NCI-H748 (cell line): ENCODE data around the gene ADAMTS17.

Experiments used
- DNase-seq: peaks from one replicate; lab custom pipeline; 2025; ENCODE audit not compliant: unreplicated experiment; lab: John Stamatoyannopoulos, UW

Gene ADAMTS17

GRCh38 chr15:100175406-100176114 lies 166.2 kb downstream of the ADAMTS17 start:
- DNase-seq: no peak

GRCh38 chr15:100174904-100175275 lies 166.9 kb downstream of the ADAMTS17 start:
- no peak for DNase-seq

GRCh38 chr15:100174159-100174903 lies 167.4 kb downstream of the ADAMTS17 start:
- no peak for DNase-seq

GRCh38 chr15:100172356-100173024 lies 169.3 kb downstream of the ADAMTS17 start:
- DNase-seq: no peak

- no peak for DNase-seq
Observed at GRCh38 chr15:100171411-100171810, 170.4 kb downstream of the ADAMTS17 start.

- no peak for DNase-seq
Observed at GRCh38 chr15:100170291-100171210, 171.2 kb downstream of the ADAMTS17 start.

- no peak for DNase-seq
Observed at GRCh38 chr15:100169615-100170290, 172.0 kb downstream of the ADAMTS17 start.

- DNase-seq: no peak
Observed at GRCh38 chr15:100168787-100169186, 173.0 kb downstream of the ADAMTS17 start.

GRCh38 chr15:100167884-100168375 lies 173.8 kb downstream of the ADAMTS17 start:
- no peak for DNase-seq

- DNase-seq: no peak
Observed at GRCh38 chr15:100166313-100166712, 175.5 kb downstream of the ADAMTS17 start.

GRCh38 chr15:100163961-100164360 lies 177.8 kb downstream of the ADAMTS17 start:
- DNase-seq: no peak

GRCh38 chr15:100160953-100161352 lies 180.8 kb downstream of the ADAMTS17 start:
- DNase-seq: no peak

- DNase-seq: no peak
Observed at GRCh38 chr15:100159436-100159835, 182.3 kb downstream of the ADAMTS17 start.

- DNase-seq: no peak
Observed at GRCh38 chr15:100158356-100158755, 183.4 kb downstream of the ADAMTS17 start.

- DNase-seq: no peak
Observed at GRCh38 chr15:100156201-100156600, 185.6 kb downstream of the ADAMTS17 start.

- no peak for DNase-seq
Observed at GRCh38 chr15:100154338-100154737, 187.4 kb downstream of the ADAMTS17 start.

GRCh38 chr15:100152463-100152862 lies 189.3 kb downstream of the ADAMTS17 start:
- DNase-seq: no peak

GRCh38 chr15:100150906-100151305 lies 190.9 kb downstream of the ADAMTS17 start:
- no peak for DNase-seq

GRCh38 chr15:100147828-100148227 lies 193.9 kb downstream of the ADAMTS17 start:
- no peak for DNase-seq

- no peak for DNase-seq
Observed at GRCh38 chr15:100143378-100143777, 198.4 kb downstream of the ADAMTS17 start.
